Transverse colon (tissue), 4 donors: ENCODE results near the gene FUT9. TPM values are rescaled to one million over a fixed set of nuclear protein-coding genes. Genes with fewer than 3 reads are reported as not detected.

Experiments used
- DNase-seq: peaks from one replicate; pipeline ENCODE4 v3.0.0-alpha.2; 2019
- H3K27ac ChIP-seq, 4 donors: fragments of 200-600 bp; sonication (generic); 2 replicates each; pipeline ENCODE4 v1.5.1; 2016 to 2018; ENCODE audit warnings: inconsistent platforms in 4 of 4
- H3K27me3 ChIP-seq: fragments of 200-600 bp; sonication (generic); 2 replicates; pipeline ENCODE4 v1.5.1; 2017; ENCODE audit warnings: inconsistent platforms
- H3K36me3 ChIP-seq, 4 donors: fragments of 200-600 bp; sonication (generic); 2 replicates each; pipeline ENCODE4 v1.5.1; 2017 to 2019; ENCODE audit warnings: inconsistent platforms in 4 of 4
- H3K4me1 ChIP-seq, 4 donors: fragments of 200-600 bp; sonication (generic); 2 replicates each; pipeline ENCODE4 v1.5.1; 2017 to 2020; ENCODE audit warnings: inconsistent platforms in 4 of 4
- H3K4me3 ChIP-seq, 4 donors: fragments of 200-600 bp; sonication (generic); 1 replicate in 1 of 4; 2 replicates in 3 of 4; pipeline versions ENCODE4 v1.5.1 to v1.6.1; 2017 to 2019; ENCODE audit warnings: inconsistent platforms in 4 of 4
- H3K9me3 ChIP-seq, 2 donors: fragments of 200-600 bp; sonication (generic); 2 replicates each; pipeline ENCODE4 v1.5.1; 2017 to 2019; ENCODE audit warnings: inconsistent platforms in 2 of 2
- EP300 ChIP-seq: sonication (generic); formaldehyde crosslinking; IDR thresholded peaks from one replicate; pipeline ENCODE4 v1.6.1; 2017; ENCODE audit warnings: antibody characterized with exemption, low read depth
- POLR2A ChIP-seq: fragments of 450-650 bp; IDR thresholded peaks from one replicate; pipeline ENCODE4 v1.6.1; 2016; ENCODE audit warnings: antibody characterized with exemption, mild to moderate bottlenecking, moderate library complexity
- POLR2AphosphoS5 ChIP-seq, 3 donors: sonication (generic); formaldehyde crosslinking; IDR thresholded peaks; one replicate each; pipeline ENCODE4 v1.6.1; 2016; ENCODE audit warnings: antibody characterized with exemption in 3 of 3
- WGBS, 2 donors: methylation state at CpG; one replicate each; pipeline ENCODE4 v1.1.5; 2018; ENCODE audit warnings: low coverage in 1 of 2; 5-methylcytosine and 5-hydroxymethylcytosine counted together
- in situ Hi-C, 4 donors: fragments of 200-750 bp; cut with MboI; loops; one replicate each; pipeline versions ENCODE4 v1.15.0 to v1.15.1; 2017; ENCODE audit warnings: low sequenced_read_pairs in 3 of 4, low pct_ligation_motif_present in 1 of 4, low pct_unique_long_range_greater_than_20kb in 1 of 4
- intact Hi-C: fragments of 100-400 bp; cut with DNase I; formaldehyde crosslinking; loops from one replicate; pipeline ENCODE4 v1.15.1; 2023; ENCODE audit warnings: low total_unique reads
- total RNA-seq, 4 donors: library from RNA; depleted of rRNA; stranded (reverse); fragments of >200 nt; gene quantifications; one replicate each; pipeline ENCODE4 v1.1.0, GENCODE V29; 2016
- TF ChIP-seq, protein P1 (sequence below), 5 experiments: fragments of 200-600 bp in 3 of 5; fragments of 450-650 bp in 2 of 5; sonication (generic) in 3 of 5; IDR thresholded peaks; 1 replicate in 2 of 5; 2 replicates in 3 of 5; pipeline ENCODE4 v1.5.1; 2016 to 2017; ENCODE audit warnings: antibody characterized with exemption in 5 of 5, inconsistent platforms in 3 of 5, mild to moderate bottlenecking in 2 of 5, moderate library complexity in 1 of 5

FUT9 gene
- total RNA-seq, 4 donors from 2014 or later: under 0.01 TPM; not detected in 3

DNA sequence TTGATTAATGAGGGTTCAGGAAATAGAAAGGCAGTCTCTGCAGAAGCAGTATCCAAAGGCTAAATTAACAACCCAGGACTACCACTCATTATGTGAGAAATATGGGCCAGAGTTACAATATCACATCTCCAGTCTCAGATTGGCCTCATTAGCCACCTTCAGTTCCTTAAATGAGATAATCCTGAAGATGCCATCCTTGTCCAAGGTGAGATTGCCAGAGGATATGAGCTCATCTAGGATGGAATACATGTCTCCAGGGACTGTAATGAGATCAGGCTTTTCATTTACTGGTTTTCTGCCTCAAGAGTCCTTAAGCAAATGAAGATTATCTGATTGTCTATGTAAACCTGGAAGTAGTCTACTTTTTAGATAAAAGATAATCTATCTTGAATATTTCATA lies 196.3 kb downstream of the FUT9 start:
- no peak overlapping the region for H3K27ac ChIP-seq
- no peak for DNase-seq
- H3K4me1 ChIP-seq: no peaks in the 10 kb centered on the region
- H3K36me3 ChIP-seq: no peaks in the 10 kb centered on the region
- H3K4me3 ChIP-seq: no peak overlapping the region
- no peaks in the 10 kb centered on the region for H3K9me3 ChIP-seq
- TF ChIP-seq POLR2A (no peak), EP300 (no peak), POLR2AphosphoS5 (IDR thresholded peaks at IDR 0.05) (no peak)
- TF ChIP-seq, protein P1, sequence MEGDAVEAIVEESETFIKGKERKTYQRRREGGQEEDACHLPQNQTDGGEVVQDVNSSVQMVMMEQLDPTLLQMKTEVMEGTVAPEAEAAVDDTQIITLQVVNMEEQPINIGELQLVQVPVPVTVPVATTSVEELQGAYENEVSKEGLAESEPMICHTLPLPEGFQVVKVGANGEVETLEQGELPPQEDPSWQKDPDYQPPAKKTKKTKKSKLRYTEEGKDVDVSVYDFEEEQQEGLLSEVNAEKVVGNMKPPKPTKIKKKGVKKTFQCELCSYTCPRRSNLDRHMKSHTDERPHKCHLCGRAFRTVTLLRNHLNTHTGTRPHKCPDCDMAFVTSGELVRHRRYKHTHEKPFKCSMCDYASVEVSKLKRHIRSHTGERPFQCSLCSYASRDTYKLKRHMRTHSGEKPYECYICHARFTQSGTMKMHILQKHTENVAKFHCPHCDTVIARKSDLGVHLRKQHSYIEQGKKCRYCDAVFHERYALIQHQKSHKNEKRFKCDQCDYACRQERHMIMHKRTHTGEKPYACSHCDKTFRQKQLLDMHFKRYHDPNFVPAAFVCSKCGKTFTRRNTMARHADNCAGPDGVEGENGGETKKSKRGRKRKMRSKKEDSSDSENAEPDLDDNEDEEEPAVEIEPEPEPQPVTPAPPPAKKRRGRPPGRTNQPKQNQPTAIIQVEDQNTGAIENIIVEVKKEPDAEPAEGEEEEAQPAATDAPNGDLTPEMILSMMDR (IDR thresholded peaks at IDR 0.05): no peak
- in situ Hi-C loops: no loop called here
- H3K27me3 ChIP-seq: no peaks in the 10 kb centered on the region
- intact Hi-C loops: no loop called here

DNA sequence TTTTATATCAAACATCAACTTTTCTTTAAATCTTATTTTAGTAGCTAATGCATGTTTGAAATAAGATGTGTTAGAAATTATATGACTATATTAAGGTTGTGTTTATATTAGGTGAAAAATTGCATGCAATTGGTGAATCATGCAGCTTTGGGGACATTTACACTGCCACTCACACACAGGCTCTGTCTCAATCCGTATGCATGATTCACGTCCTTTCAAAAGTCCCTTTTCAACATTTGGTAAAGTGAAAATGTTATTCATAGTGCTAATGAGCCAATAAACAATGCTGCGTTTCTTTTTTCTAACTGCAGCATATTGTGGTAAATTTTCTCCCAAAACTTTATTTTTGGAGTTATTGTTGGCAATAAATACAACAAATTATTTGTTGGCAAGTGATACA lies 198.0 kb downstream of the FUT9 start:
- H3K9me3 ChIP-seq: no peaks in the 10 kb centered on the region
- in situ Hi-C loops (no loop called here), intact Hi-C loops (no loop called here)
- H3K27ac ChIP-seq: no peak overlapping the region
- H3K27me3 ChIP-seq: no peaks in the 10 kb centered on the region
- WGBS, 2 donors: 68 to 75% methylated on average over 3 of the region's 3 CpGs
- DNase-seq: no peak
- H3K4me1 ChIP-seq: no peaks in the 10 kb centered on the region
- TF ChIP-seq EP300 (no peak), POLR2AphosphoS5 (IDR thresholded peaks at IDR 0.05) (no peak), POLR2A (no peak)
- TF ChIP-seq, protein P1 (IDR thresholded peaks at IDR 0.05): no peak
- no peak overlapping the region for H3K4me3 ChIP-seq
- no peaks in the 10 kb centered on the region for H3K36me3 ChIP-seq

DNA sequence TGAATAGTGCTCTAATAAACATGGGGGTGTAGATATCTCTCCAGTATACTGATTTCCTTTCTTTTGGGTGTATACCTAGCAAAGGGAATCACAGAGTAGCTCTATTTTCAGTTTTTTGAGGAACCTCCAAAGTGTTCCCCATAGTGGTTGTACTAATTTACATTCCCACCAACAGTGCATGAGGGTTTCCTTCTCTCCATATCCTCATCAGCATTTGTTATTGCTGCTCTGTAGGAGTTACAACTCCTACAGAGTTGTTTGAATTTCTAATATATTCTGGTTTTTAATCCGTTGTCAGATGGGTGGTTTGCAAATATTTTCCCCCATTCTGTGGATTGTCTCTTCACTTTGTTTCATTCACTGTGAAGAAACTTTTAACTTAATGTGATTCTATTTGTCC lies 207.9 kb downstream of the FUT9 start:
- WGBS, 2 donors: 0 to 39% methylated on average over 1 of the region's 1 CpG
- H3K4me3 ChIP-seq: no peak overlapping the region
- H3K9me3 ChIP-seq: no peaks in the 10 kb centered on the region
- TF ChIP-seq EP300: no peak
- TF ChIP-seq, protein P1 (IDR thresholded peaks at IDR 0.05): no peak
- no peak for TF ChIP-seq POLR2A
- TF ChIP-seq POLR2AphosphoS5 (IDR thresholded peaks at IDR 0.05): no peak
- H3K27ac ChIP-seq: no peak overlapping the region
- H3K4me1 ChIP-seq: no peaks in the 10 kb centered on the region
- in situ Hi-C loops: no loop called here
- intact Hi-C loops: no loop called here
- DNase-seq: no peak
- no peaks in the 10 kb centered on the region for H3K27me3 ChIP-seq
- H3K36me3 ChIP-seq: no peaks in the 10 kb centered on the region

DNA sequence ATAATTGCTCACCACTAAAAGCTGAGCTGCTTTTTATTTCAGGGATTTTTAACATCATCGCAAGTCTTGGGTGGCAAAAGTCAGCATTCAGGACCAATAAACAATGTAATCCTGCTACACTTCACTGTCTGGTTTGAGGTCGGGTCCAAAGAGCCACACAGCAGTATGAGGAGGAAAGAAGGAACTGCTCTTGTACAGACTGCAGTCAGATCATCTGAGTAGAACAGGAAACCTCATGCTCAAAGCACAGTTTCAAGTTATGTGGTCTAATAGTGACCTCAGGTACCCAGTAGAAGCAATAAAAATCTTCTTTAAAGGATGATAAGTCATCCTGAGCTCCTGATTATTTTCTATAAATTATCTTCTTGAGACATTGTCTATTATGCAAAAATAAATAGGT lies 211.4 kb downstream of the FUT9 start:
- intact Hi-C loops (no loop called here), in situ Hi-C loops (no loop called here)
- TF ChIP-seq, protein P1 (IDR thresholded peaks at IDR 0.05): no peak
- Histone ChIP-seq H3K27me3 (no peaks in the 10 kb centered on the region), H3K4me1 (no peaks in the 10 kb centered on the region), H3K4me3 (no peak overlapping the region), H3K27ac (no peak overlapping the region), H3K9me3 (no peaks in the 10 kb centered on the region), H3K36me3 (no peaks in the 10 kb centered on the region)
- DNase-seq: no peak
- 51 to 64% methylated on average over 2 of the region's 2 CpGs for WGBS, 2 donors
